K562 (cell line): ENCODE results near the gene LRRC8E. TPM values are rescaled to one million over a fixed set of nuclear protein-coding genes. Genes with fewer than 3 reads are reported as not detected.

Experiments
- ATF7 ChIP-seq: fragments of 450-650 bp; IDR thresholded peaks from 2 replicates; pipeline ENCODE4 v1.7.1; 2014; ENCODE audit warnings: mild to moderate bottlenecking, moderate library complexity
- C11orf30 ChIP-seq: fragments of 450-650 bp; IDR thresholded peaks from 2 replicates; pipeline ENCODE4 v1.6.1; 2016; ENCODE audit warnings: low read depth, mild to moderate bottlenecking
- CSDE1 ChIP-seq, 2 experiments: fragments of 450-650 bp; IDR thresholded peaks; 2 replicates each; pipeline ENCODE4 v1.6.1; 2016; ENCODE audit warnings: mild to moderate bottlenecking in 1 of 2
- FOXJ2 ChIP-seq: fragments of 200-800 bp; sonication (Bioruptor generic); IDR thresholded peaks from 2 replicates; pipeline ENCODE4 v1.6.1; 2016; ENCODE audit warnings: missing genetic modification characterization, missing compliant biosample characterization
- FOXJ3 ChIP-seq: sonication (generic); formaldehyde crosslinking; IDR thresholded peaks from 2 replicates; pipeline ENCODE4 v1.4.0; 2020; ENCODE audit warnings: mild to moderate bottlenecking, missing genetic modification reagents
- FOXP1 ChIP-seq: sonication (generic); formaldehyde crosslinking; IDR thresholded peaks from 2 replicates; pipeline ENCODE4 v1.8.0; 2022; ENCODE audit warnings: mild to moderate bottlenecking, missing genetic modification reagents
- HDAC2 ChIP-seq: fragments of 450-650 bp; IDR thresholded peaks from 2 replicates; pipeline ENCODE4 v1.6.1; 2016; ENCODE audit warnings: mild to moderate bottlenecking
- IRF2 ChIP-seq: sonication (generic); formaldehyde crosslinking; IDR thresholded peaks from 2 replicates; pipeline ENCODE4 v1.8.1; 2022; ENCODE audit warnings: mild to moderate bottlenecking, missing genetic modification reagents
- MNT ChIP-seq, 2 experiments: fragments of 450-650 bp; conservative IDR thresholded peaks; 2 replicates each; pipeline ENCODE4 v1.6.1; 2017; ENCODE audit warnings: mild to moderate bottlenecking in 2 of 2, moderate library complexity in 2 of 2
- NFATC3 ChIP-seq: fragments of 450-650 bp; IDR thresholded peaks from 2 replicates; pipeline ENCODE4 v1.6.1; 2017; ENCODE audit warnings: mild to moderate bottlenecking
- POLR2B ChIP-seq: fragments of 450-650 bp; IDR thresholded peaks from 2 replicates; pipeline ENCODE4 v1.6.1; 2018; ENCODE audit warnings: low read depth; ENCODE audit not compliant: partially characterized antibody
- SAFB2 ChIP-seq: fragments of 200-400 bp; formaldehyde crosslinking; IDR thresholded peaks from 2 replicates; pipeline ENCODE4 v1.6.1; 2018; ENCODE audit warnings: borderline replicate concordance, low read length, low read depth, moderate library complexity; ENCODE audit not compliant: severe bottlenecking
- SAP30 ChIP-seq: fragments of 200-600 bp; sonication (generic); IDR thresholded peaks from 2 replicates; pipeline ENCODE4 v1.6.1; 2012; ENCODE audit warnings: borderline replicate concordance, low read depth, mild to moderate bottlenecking, moderate library complexity, low read length, control low read depth, inconsistent platforms; ENCODE audit not compliant: insufficient read depth, poor library complexity, severe bottlenecking
- SIX5 ChIP-seq, 2 experiments: IDR thresholded peaks; 2 replicates each; pipeline ENCODE4 v1.6.1; 2011; ENCODE audit warnings: low read length in 2 of 2, borderline replicate concordance in 1 of 2, low read depth in 1 of 2, mild to moderate bottlenecking in 1 of 2, moderate library complexity in 1 of 2; ENCODE audit not compliant: insufficient read depth in 1 of 2
- TGIF2 ChIP-seq: sonication (generic); formaldehyde crosslinking; IDR thresholded peaks from 2 replicates; pipeline ENCODE4 v1.8.1; 2022; ENCODE audit warnings: mild to moderate bottlenecking, missing genetic modification reagents, moderate library complexity
- U2AF2 ChIP-seq: fragments of 200-400 bp; formaldehyde crosslinking; optimal IDR thresholded peaks from 2 replicates; pipeline ENCODE3; 2017; ENCODE audit warnings: low read depth, mild to moderate bottlenecking, low read length
- XRCC5 ChIP-seq: fragments of 200-400 bp; formaldehyde crosslinking; IDR thresholded peaks from 2 replicates; pipeline ENCODE4 v1.6.1; 2017; ENCODE audit warnings: low read depth, mild to moderate bottlenecking, low read length
- YBX1 ChIP-seq: fragments of 450-650 bp; IDR thresholded peaks from 2 replicates; pipeline ENCODE4 v1.7.1; 2016; ENCODE audit warnings: mild to moderate bottlenecking
- ZNF347 ChIP-seq: fragments of 450-650 bp; formaldehyde crosslinking; IDR thresholded peaks from 2 replicates; pipeline ENCODE4 v1.4.0; 2020; ENCODE audit warnings: low read depth, mild to moderate bottlenecking, moderate library complexity
- polyA plus RNA-seq, 8 experiments: library from polyadenylated mRNA; depleted of rRNA in 4 of 8; stranded (reverse) in 5 of 8; unstranded in 3 of 8; fragments of >200 nt; fragmentation: Nextera tagmentation in 2 of 8; fragmentation: Illumina TruSeq in 1 of 8; extraction: Ambion mirVana in 2 of 8; extraction: Trizol in 1 of 8; gene quantifications; 2 replicates each; pipeline versions ENCODE4 v1.2.1 to v1.2.3, GENCODE V29; 2011 to 2014; ENCODE audit warnings: inconsistent platforms in 1 of 8, missing spikeins in 1 of 8
- total RNA-seq, 7 experiments: library from RNA; depleted of rRNA in 6 of 7; stranded (reverse); fragments of >200 nt in 6 of 7; fragmentation: Illumina TruSeq in 2 of 7; extraction: Trizol in 2 of 7; gene quantifications; 2 replicates each; pipeline versions ENCODE4 v1.2.1 to v1.2.3, GENCODE V29; 2011 to 2021; ENCODE audit warnings: low replicate concordance in 1 of 7
- TF ChIP-seq, protein P1 (sequence below): fragments of 450-650 bp; IDR thresholded peaks from 2 replicates; pipeline ENCODE4 v1.7.1; 2018; ENCODE audit warnings: mild to moderate bottlenecking, low read depth; ENCODE audit not compliant: partially characterized antibody
- TF ChIP-seq, protein P2 (sequence below), 2 experiments: IDR thresholded peaks; 2 replicates each; pipeline ENCODE4 v1.6.1; 2011; ENCODE audit warnings: borderline replicate concordance in 1 of 2, control low read depth in 1 of 2, low read depth in 1 of 2, low read length in 1 of 2, mild to moderate bottlenecking in 1 of 2, mixed read lengths in 1 of 2, moderate library complexity in 1 of 2; ENCODE audit not compliant: insufficient read depth in 1 of 2, insufficient read length in 1 of 2, poor library complexity in 1 of 2, severe bottlenecking in 1 of 2; ENCODE audit errors: extremely low read depth in 1 of 2

The LRRC8E gene
- total and polyA plus RNA-seq, 9 of the 15 experiments (the other 6 are each of a cell fraction or from before 2014, with no cell fraction given): 0.08 to 5.7 (median 3.5) TPM; not detected in 1

DNA sequence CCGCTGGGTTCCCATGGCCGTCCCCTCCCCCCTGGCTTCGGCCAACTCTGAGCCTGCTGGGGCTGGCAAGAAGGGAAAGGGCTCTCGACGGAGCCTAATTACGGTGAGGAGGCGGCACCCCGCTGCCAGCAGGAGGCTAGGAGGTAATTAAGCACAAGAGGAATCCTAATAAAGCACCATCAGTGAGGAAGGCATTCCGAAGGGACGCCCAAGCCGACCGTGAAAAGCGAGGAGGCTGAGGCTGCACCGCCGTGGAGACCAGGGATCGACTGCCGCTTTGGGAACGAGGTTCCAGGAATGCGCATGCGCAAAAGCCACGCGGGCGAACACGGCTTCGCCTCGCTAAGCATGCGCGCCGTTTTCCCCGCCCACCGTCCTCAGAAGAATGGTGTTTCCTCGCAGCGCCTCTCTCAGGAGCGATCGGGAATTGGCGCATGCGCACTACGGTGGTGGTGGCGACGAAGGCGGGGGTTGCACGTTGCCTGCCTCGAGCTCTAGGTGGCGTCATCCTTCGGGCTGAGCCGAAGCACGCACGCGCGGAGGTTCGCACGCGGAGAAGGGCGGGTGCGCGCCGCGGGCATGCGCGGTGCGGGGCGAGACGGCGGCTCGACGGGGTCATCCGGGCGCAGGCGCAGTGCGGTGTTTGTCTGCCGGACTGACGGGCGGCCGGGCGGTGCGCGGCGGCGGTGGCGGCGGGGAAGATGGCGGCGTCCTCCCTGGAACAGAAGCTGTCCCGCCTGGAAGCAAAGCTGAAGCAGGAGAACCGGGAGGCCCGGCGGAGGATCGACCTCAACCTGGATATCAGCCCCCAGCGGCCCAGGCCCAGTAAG, 15.1 kb downstream of the LRRC8E start, which contains the start of gene MAP2K7 (continued):
- TF ChIP-seq, protein P1, sequence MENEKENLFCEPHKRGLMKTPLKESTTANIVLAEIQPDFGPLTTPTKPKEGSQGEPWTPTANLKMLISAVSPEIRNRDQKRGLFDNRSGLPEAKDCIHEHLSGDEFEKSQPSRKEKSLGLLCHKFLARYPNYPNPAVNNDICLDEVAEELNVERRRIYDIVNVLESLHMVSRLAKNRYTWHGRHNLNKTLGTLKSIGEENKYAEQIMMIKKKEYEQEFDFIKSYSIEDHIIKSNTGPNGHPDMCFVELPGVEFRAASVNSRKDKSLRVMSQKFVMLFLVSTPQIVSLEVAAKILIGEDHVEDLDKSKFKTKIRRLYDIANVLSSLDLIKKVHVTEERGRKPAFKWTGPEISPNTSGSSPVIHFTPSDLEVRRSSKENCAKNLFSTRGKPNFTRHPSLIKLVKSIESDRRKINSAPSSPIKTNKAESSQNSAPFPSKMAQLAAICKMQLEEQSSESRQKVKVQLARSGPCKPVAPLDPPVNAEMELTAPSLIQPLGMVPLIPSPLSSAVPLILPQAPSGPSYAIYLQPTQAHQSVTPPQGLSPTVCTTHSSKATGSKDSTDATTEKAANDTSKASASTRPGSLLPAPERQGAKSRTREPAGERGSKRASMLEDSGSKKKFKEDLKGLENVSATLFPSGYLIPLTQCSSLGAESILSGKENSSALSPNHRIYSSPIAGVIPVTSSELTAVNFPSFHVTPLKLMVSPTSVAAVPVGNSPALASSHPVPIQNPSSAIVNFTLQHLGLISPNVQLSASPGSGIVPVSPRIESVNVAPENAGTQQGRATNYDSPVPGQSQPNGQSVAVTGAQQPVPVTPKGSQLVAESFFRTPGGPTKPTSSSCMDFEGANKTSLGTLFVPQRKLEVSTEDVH: no peak
- TF ChIP-seq YBX1: no peak
- TF ChIP-seq, protein P2, sequence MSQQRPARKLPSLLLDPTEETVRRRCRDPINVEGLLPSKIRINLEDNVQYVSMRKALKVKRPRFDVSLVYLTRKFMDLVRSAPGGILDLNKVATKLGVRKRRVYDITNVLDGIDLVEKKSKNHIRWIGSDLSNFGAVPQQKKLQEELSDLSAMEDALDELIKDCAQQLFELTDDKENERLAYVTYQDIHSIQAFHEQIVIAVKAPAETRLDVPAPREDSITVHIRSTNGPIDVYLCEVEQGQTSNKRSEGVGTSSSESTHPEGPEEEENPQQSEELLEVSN (IDR thresholded peaks at IDR 0.05; ENCODE audit: borderline replicate concordance in 1 of 2, extremely low read depth in 1 of 2, insufficient read depth in 1 of 2, insufficient read length in 1 of 2, low read depth in 1 of 2, low read length in 1 of 2, poor library complexity in 1 of 2, severe bottlenecking in 1 of 2): peak; percentile 97
- TF ChIP-seq FOXJ2 (tag): no peak
- no peak for TF ChIP-seq FOXJ3 (CRISPR knock-in tag)
- no peak for TF ChIP-seq TGIF2 (CRISPR knock-in tag)
- TF ChIP-seq MNT (conservative IDR thresholded peaks at IDR 0.05): peak; percentile 89 to 92
- no peak for TF ChIP-seq CSDE1 (IDR thresholded peaks at IDR 0.05)
- no peak for TF ChIP-seq NFATC3
- TF ChIP-seq HDAC2: 0 out of 2 replicates have a peak, but pooled peaks have one; percentile 55
- peak; percentile 48; the same call in 1 of the 2 replicates for TF ChIP-seq XRCC5
- TF ChIP-seq SAP30: no peak
- TF ChIP-seq SAFB2: no peak
- no peak for TF ChIP-seq ZNF347 (CRISPR knock-in tag)
- peak; percentile 98 for TF ChIP-seq POLR2B
- TF ChIP-seq U2AF2: no peak
- TF ChIP-seq ATF7: peak; percentile 97
- TF ChIP-seq C11orf30: peak; percentile 22; the same call in 1 of the 2 replicates
- peak; percentile 33; the same call in 1 of the 2 replicates for TF ChIP-seq FOXP1 (CRISPR knock-in tag)
- 0 out of 4 replicates have a peak, but pooled peaks of 1 of the 2 experiments have one; percentile 7 for TF ChIP-seq SIX5 (IDR thresholded peaks at IDR 0.05; ENCODE audit: borderline replicate concordance in 1 of 2, insufficient read depth in 1 of 2, low read depth in 1 of 2, low read length in 2 of 2)
- no peak for TF ChIP-seq IRF2
